Transverse colon (tissue), 4 donors: ENCODE data around the gene GMPR2.

Source experiments
- CTCF ChIP-seq, 5 experiments: fragments of 200-600 bp in 3 of 5; fragments of 450-650 bp in 2 of 5; sonication (generic) in 3 of 5; IDR thresholded peaks; 1 replicate in 2 of 5; 2 replicates in 3 of 5; pipeline ENCODE4 v1.5.1; 2016 to 2017; ENCODE audit warnings: antibody characterized with exemption in 5 of 5, inconsistent platforms in 3 of 5, mild to moderate bottlenecking in 2 of 5, moderate library complexity in 1 of 5
- POLR2A ChIP-seq: fragments of 450-650 bp; IDR thresholded peaks from one replicate; pipeline ENCODE4 v1.6.1; 2016; ENCODE audit warnings: antibody characterized with exemption, mild to moderate bottlenecking, moderate library complexity
- POLR2AphosphoS5 ChIP-seq, 3 donors: sonication (generic); formaldehyde crosslinking; IDR thresholded peaks; one replicate each; pipeline ENCODE4 v1.6.1; 2016; ENCODE audit warnings: antibody characterized with exemption in 3 of 3

GRCh38 chr14:24234095-24235005 is 1.6 kb downstream of the GMPR2 start:
- no peak for TF ChIP-seq POLR2A
- TF ChIP-seq CTCF (IDR thresholded peaks at IDR 0.05): no peak
- TF ChIP-seq POLR2AphosphoS5 (IDR thresholded peaks at IDR 0.05): no peak
